ENCODE results near the gene FMNL2.
"Not testable (repeated sequence)": the region's sequence is repeated elsewhere in the genome, so short reads cannot be mapped to it uniquely, and the experiment has no call there.

The FMNL2 gene

DNA sequence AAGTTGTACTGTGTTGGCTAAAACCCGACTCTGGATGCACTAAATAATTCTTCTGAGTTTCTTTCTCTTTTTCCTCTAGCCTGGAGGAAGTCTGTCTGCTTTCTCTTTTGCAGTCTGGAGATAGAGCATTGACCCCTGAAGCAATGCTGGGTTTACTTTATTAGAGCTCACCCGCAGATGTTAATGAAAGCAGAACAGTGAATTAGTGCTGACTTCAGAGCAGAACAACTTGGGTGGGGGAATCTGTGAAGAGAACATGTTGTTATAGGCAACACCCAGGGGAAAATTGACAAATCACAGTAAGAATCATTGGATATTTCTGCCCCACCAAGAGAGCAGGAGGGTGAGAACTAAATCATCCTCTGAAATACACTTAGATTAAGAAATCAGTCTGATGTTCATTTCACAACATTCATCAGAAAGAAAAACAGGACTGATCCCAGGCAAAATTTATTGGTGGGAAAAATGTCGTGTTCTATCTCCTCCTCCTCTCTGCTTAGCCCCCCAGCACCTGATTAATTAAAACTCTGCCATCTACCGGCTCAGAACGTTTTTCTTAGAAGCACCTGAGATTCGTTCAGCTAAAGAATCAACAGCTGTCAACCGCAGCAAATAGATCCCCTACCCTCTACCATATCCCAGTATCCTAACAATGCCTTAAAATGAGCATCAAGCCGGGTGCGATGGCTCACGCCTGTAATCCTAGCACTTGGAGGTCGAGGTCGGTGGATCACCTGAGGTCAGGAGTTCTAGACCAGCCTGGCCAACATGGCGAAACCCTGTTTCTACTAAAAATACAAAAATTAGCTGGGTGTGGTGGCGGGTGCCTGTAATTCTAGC lies 165.1 kb downstream of the FMNL2 start:
- DNase-seq = no peak

DNA sequence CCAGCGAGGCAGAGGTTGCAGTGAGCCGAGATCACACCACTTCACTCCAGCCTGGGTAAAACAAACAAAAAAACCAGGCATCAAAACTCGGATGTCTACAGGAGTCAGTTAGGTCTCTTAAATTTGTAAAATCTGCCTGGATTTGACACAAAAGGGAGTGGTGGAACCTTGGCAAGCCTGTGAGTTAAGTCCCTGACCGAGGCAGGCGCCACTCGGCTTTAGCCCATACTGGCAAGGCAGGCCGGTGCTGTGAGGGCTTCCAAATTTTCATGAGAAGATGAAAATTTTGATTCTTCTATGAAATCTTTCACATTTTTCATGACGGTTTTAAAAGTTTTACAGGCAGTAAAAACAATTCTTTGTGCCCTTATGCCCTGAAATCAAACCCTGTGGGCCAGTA lies 165.8 kb downstream of the FMNL2 start:
- peak in 1 of 2 experiments; percentile 17 for DNase-seq

DNA sequence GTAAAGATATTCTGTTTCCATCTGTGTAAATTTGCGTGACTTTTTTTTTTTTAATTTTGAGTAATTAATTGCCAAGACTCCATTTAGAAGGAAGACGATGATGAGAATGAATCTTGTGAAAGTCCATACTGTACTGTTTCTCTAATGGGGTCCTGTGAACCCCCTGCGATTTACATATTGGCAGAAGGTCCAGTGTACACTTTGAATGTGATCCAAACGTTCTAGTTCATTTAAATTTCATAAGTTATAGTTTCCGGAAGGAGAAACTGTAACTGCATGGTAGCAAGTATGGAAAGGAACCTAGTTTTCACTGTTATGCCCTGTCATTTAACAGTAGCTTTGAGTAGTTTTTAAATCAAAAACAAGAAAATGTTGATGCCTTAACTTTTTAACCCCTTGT lies 166.7 kb downstream of the FMNL2 start:
- DNase-seq = no peak

DNA sequence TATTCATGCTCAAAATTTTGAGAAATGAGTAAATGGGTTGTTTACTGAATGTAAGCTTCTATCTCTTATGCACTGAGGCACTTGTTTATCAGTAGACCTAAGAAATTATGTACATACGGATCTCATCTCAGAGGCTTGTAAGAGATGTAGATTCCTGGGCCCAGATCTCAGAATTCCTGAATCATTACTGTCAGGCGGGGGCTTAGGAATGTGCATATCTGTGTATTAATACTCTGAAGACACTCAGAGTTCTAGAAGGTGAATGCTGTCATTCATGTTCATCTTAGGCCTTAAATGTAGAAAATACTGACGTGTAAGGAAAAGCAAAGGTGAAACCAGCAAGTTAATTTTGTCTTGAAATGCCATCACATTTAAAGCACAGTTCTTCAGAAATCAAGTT lies 169.6 kb downstream of the FMNL2 start:
- DNase-seq = no peak

GRCh38 chr2:152505495-152505906 lies 170.5 kb downstream of the FMNL2 start:
- no peak for DNase-seq

DNA sequence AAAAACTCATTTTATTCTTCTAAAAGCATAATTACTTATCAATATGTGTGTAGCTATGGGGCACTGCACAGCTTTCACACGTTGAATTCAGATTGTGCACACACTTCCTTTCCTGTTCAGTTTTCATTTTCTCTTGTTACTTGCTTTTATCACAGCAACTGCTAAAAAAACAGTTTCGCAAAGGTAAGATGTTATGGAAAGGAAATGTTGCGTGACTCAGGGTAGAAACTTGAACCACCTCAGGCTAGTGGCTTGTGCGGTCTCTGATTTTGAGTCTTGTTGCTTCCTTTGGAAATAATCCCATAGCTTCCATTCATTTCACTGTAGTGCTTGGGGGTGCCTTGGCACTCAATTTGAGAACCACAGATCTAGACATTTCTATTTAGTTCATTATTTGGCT lies 171.9 kb downstream of the FMNL2 start:
- no peak for DNase-seq

DNA sequence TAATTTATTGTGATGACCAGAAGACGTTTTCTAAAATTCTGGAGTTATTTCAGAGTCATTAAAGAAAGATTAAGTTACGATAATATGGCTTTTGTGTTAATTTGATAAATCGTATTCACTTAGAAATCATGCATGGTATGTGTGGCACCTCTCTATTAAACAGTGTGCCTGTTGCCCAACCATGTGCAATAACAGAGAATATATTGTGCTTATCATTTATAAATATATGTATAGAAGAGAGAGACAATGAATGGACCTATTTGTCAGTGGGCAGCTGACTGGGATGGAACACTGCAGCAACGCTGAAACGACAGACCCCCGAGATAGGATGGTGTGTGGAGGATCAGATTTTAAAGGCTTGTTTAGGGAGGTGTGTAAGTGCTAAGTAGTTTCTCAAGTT lies 172.9 kb downstream of the FMNL2 start:
- DNase-seq = no peak

DNA sequence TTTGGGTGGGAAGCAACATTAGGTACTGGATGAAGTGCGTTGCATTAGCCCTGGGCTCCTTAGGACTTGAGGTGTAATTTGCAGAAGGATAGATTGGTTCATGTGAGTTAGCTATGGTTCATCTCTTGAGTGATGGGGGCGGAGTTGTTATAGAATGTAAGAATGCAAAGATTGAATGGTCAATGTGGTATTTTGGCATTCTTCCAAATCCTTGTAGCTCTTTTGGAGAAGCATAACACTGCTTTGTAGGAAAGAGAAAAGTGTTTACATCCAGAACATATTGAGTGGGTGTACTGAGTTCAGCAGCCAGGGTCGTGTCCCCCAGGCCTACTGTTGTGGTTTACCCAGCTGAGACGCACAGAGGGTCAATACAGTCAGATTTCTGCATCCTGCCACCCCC lies 173.5 kb downstream of the FMNL2 start:
- peak in 1 of 2 experiments; percentile 29 for DNase-seq

GRCh38 chr2:152509772-152510491 lies 175.0 kb downstream of the FMNL2 start:
- DNase-seq = no peak

DNA sequence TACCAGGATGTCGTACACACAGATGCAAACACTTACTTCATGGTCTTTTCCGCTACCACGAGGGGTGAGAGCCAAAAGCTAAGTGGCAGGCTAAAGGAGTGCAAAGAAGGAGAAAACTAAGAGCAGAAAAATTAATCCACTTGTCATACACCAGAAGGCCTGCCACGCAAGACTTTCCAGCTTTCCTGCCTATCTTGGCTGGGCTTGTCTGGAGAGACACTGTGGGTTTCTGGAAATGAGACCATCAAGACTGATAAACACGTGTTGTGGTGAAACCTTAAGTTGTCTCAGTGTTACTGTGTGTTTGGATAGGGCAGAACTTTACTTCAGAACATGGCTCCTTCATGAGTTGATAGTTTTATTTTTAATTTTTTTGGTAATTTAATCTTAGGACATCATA lies 175.6 kb downstream of the FMNL2 start:
- no peak for DNase-seq

DNA sequence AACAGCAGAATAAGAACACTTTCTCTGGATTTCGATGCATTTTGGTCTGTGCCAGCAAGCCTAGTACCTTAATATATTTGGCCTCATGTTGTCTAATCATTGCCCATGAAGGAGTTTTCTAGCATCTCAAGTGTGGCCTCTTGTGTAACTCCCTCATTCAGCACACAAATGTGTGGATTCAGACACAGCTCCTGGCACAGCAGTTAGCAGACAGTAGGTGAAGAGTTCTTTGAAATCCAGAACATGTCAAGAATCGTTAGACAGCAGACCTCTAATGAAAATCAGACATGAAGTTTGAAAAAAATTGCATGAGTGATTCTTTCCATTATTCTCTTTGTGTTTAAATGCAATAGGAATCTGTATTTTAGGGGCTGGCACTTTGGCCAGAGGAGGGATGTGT lies 177.0 kb downstream of the FMNL2 start:
- DNase-seq = no peak

DNA sequence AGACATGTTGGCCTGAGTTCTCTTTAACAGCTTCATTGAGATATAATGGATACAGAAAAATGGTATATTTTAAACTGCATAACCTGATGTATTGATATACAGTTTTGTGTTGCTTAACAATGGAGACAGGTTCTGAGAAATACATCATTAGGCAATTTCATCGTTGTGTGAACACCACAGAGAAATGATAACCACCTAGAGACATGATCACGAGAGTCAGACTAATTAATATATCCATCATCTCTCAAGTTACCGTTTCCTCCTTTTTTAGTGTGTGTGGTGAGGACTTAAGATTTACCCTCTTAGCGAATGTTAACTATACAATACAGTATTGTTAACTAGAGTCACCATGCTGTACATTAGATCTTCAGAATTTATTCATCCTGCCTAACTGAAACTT lies 178.1 kb downstream of the FMNL2 start:
- no peak for DNase-seq

DNA sequence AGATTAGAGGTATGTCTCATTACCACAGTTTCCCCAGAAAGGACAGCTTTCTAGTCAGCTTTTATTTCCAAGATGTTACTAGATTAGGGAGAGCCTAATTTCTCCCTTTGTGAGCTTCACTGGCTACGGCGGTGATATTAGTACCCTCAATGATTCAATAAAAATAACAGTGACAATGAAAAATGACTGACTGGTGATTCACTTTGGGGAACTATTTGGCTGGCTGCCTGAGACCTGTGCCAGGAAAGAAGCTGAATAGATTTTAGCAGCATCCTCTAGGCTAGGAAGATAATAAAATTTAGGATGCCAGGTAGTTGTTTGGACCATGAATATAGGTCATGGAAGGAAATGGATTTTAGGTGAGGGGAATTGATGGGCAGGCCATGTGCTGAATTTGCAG lies 178.7 kb downstream of the FMNL2 start:
- peak; percentile 36 to 81 for DNase-seq

- DNase-seq = no peak
Observed at GRCh38 chr2:152518034-152518433, 183.1 kb downstream of the FMNL2 start.

- no peak for DNase-seq
Observed at GRCh38 chr2:152518641-152519580, 183.9 kb downstream of the FMNL2 start.

- no peak for DNase-seq
Observed at GRCh38 chr2:152519581-152519952, 184.6 kb downstream of the FMNL2 start.

DNA sequence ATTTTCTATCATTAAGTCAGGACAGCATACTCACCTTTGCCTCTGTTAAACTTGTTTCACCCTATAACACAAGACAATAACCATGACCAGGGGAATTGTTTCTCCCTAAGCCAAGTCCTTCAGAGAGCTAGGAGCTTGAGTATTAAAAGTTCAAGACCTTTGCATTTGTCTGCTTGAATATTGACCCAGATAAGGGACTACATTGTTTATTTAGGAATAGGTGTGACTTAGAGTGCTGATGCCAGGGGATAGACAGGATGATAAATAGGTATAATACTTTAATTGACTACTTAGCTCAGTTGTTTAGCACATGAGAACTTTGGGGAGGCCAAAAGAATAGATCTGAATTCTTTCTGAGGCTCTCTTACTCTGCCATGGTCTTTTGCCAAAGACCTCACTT lies 185.8 kb downstream of the FMNL2 start:
- no peak for DNase-seq

GRCh38 chr2:152522446-152522845 lies 187.5 kb downstream of the FMNL2 start:
- DNase-seq = not testable (repeated sequence)

- DNase-seq = peak in 1 of 2 experiments; percentile 9
Observed at GRCh38 chr2:152523091-152523490, 188.1 kb downstream of the FMNL2 start.

- DNase-seq = peak in 1 of 2 experiments; percentile 27
Observed at GRCh38 chr2:152525277-152525838, 190.4 kb downstream of the FMNL2 start.

GRCh38 chr2:152529420-152530115 lies 194.6 kb downstream of the FMNL2 start:
- DNase-seq = no peak

DNA sequence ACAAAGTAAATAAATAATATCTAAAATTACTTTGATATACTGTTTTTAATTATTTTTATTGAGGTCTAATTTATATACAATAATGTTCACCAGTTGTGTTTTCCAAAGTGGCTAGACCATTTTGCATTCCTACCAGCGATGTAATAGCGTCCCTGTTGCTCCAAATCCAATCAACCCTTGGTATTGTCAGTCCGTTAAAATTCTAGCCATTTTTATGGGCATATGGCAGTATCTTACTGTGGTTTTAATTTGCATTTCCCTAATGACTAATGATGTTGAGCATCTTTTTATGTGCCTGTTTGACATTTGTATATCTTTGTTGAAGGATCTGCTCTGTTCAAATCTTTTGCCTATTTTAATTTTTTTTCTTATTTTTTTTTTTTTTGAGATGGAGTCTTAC lies 197.3 kb downstream of the FMNL2 start:
- DNase-seq = no peak

Data from NCI-H446 (cell line).